ENCODE data around the gene PVALB.
A peak's percentile ranks its signal among the peaks of the same experiment; 100 is the strongest.

PVALB gene, protein sequence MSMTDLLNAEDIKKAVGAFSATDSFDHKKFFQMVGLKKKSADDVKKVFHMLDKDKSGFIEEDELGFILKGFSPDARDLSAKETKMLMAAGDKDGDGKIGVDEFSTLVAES

DNA sequence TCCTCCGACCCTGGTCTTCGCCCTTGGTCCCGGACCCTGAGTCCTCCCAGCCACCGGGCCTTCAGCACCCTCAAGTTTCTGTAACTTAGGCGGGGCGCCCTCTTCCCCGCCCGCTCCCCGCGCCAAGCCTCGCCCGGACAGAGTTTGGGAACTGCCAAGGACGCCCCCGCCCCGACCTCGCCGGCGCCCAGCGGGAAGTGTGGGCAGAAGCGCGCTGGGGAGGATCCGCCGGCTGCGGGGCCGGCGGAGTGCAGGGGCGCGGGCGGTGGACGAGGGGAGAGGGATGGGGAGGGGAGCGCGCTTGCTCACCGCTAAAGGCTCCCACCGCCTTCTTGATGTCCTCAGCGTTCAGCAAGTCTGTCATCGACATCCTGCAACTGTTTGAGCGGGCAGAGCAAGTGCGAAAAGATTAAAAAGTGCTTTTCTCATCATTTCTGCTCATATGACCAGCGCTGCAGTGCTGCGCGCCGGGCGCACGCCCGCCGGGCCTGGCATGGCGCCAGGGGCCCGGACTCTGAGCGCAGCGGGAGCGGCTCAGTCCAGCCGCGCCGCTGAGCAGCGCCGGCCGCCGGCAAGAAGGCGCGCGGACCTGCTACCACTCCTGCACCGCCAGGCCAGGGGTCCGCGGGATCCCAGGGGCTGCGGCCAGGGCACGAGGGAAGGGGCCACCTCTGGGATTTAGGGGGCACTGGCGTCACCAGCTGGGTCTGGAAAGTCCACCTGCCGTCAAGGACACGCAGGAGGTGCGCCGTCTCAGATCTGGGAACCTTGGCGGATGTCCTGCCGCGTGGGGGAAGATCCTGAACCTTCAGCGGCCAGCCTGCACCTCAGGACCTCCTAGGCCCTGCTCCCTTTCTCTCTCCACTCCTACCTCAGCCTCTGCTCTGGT, at the start of gene PVALB:
Gene PVALB (minus strand): TSS at position 400 of the 889 bp plus-strand sequence. CDS start 30 bp downstream, at position 370.
- DNase-seq: peak; percentile 50

DNA sequence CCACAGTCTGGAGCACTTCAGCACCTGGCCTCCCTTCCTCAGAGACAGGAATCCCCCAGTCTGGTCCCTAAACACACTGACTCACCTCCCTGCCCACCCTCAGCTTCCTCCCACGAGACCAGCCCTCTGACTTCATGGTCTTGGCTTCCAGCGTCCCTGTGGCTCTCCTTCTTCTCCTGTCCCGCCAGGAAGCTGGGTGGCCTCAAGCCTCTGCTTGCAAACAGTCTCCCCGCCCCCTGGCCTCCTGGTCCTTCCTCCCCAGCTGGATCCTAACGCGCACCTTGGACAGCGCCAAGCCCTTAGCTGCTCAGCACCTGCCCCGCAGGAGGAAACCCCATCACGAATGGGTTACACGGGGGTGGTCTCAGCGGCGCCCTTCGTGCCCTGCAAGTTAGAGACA, 48.5 kb upstream of the PVALB start:
- DNase-seq: no peak

DNA sequence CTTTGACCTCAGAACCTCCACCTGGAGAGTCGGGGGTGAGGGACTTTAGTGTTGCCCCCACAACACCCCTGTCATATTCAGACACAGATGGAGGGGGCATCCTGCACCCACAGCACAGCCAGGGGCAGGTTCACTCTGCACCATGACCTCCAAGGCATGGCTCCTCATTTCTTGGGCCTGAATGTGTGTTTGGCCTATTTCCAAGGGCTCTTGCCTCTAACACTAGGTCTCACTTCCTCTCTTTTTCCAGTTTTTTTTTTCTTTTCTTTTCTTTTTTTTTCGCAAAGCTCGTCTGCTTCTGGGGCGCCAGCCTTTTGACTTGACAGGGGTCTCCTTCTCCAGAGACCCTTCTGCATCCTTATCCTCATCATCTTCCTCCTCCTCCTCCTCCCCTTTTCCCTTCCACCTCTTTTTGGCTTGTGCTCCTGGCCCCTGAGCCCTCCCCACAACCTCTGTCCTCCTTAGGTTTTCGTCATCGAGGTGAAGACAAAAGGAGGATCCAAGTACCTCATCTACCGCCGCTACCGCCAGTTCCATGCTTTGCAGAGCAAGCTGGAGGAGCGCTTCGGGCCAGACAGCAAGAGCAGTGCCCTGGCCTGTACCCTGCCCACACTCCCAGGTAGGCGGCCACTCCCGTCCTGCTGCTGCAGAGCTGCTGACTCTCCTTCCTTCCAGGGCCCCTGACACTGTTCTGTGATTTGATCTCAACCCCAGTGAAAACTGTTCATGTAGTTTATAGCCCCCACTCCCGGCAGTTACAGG, 47.8 kb upstream of the PVALB start:
- DNase-seq: no peak

DNA sequence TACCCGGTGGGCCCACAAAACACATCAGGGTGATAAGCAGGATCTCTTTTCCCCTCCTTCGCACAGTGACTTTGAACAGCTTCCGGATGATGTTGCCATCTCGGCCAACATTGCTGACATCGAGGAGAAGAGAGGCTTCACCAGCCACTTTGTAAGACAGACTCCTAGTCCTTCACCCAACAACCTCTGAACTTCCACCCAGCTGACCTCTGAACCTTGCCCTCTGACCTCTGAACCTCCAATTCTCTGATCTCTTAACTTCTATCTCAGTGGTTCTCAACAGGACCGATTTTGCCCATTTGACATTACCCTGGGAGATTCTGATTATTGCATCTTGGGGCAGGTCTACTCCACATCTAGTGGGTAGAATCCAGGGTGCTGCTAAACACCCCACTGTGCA, 47.1 kb upstream of the PVALB start:
- no peak for DNase-seq

DNA sequence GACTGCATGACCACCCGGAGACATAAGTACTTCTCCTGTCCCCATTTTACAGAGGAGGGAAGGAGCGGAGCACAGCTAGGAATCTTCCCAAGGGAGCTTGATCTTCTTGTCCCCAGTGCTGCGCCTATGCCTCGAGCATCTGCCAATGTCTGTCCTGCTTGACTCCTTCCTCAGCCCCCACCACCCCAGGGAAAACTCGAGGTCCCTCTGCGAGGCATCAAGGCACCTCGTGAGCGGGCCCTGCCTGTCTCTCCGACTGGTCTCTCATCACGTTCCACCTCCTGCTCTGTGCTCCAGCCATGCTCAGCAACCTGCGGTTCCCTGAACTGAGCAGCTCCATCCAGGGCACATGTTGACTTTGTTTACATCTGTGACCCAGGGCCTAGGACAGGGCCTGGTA, 46.4 kb upstream of the PVALB start:
- DNase-seq: no peak

DNA sequence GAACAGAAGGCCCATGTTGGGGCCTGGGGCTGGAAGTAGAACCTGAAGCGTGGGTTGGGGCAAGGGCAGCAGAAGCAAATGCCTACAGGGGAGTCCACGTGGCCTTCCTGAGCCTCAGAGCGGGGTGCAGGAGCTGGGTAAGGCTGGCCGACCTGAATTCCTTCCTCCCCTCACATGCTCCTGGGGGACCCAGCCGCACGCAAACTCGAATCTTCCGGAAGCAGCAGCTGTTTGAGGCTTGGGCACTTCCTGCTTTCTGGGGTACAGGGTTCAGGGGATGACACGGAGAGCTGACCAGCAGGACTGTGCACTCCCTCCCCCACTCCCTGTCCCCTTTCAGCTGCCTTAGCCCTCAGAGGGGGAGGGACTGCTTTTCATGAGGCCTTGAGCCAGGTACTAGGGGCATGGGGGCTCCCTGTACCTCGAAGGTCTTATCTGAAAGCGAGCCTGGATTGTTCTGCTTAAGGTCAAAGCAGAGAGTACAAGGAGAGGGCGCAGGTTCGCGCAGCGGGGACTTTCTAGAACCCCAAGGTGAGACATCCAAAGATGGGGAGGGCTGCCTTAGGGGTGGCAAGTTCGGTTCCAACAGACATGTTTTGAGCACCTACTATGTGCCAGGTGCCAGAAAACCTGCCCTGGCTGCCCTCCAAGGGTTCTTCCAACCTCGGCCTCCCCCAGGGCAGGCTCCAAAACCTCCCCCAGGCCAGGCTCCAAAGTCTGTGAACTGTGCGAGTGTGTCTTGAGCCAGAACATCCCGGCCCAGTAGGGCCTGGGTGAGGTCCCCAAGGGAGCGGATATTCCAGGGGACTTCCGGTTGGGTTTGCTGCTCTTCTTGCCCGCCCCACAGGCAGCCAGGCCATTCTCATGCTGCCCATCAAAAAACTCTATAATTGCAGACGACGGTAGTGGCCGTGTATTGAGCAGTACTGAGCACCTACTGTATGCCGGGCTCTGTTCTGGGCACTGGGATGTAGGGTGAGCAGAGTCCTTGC, 45.7 kb upstream of the PVALB start:
- DNase-seq: peak; percentile 51

DNA sequence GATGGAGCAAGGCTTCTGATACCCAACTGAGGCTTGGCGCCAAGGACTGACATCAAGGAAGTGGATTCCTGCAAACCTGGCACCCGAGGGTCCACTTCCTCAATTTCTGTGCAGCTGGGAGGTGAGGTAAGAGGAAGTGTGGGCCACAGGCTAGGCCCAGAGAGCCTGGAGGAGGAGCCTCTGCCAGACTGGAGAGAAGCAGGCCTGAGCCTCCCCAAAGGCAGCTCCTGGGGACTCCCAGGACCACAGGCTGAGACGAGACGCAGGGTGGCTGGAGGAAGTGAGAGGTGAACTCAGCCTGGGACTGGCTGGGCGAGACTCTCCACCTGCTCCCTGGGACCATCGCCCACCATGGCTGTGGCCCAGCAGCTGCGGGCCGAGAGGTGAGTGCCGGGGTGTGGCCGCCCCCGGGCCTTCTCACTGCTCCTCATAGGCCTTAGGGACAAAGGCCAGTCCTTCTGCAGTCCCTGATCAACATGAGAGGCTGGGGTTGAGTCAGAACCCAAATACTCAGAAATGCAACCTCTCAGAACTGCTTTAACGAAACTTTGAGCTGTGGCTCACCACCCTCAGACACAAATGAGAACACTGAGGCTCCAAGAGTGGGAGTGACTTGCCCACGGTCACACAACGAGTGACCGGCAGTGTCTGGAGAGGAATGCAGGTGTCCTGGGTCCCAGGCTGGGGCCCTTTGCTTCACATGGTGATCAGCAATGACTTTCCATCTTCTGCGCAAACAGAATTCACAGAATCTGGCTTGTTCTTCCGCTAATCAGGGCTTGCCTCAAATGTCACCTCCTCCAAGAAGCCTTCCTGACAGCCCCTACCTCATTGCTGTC, 44.2 kb upstream of the PVALB start, which contains the start of gene NCF4:
Gene NCF4 (plus strand): TSS at position 186 of the 839 bp plus-strand sequence. CDS start 166 bp downstream, at position 352.
- DNase-seq: peak; percentile 78

DNA sequence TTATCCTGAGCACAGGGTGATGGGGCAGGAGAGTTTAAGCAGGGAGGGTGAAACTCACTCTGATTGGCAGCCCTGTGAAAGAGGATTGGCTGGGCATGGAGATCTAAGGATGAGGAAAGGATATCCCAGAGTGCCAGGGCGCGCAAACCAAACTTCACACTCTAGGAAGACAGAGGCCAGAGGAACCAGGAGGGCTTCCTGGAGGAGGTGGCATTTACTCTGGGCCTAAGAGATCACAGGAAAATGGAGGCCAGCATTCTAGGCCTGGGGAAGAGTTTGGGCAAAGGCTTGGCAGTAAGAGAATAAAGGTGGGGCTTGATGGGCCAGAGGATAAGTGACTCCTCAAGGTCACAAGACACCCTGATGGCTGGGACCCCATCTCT, 43.6 kb upstream of the PVALB start:
- no peak for DNase-seq

DNA sequence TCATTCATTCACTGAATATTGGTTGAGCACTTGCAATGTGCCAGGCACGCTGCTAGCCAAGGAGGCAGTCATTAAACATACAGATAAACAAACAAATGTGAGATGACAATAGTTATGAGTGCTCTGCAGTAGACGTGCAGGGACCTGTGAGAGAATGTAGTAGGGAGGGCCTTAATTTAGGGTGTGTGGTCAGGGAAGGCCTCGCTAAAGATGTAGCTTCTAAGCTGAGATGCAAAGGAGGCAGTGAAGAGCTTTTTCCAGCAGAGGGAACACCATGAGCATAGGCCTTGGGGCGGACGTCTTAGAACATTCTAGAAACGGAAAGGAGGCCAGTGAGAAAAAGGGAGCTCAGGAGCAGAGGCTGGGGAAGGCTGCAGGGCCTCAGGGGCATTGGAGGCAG, 43.2 kb upstream of the PVALB start:
- DNase-seq: no peak

DNA sequence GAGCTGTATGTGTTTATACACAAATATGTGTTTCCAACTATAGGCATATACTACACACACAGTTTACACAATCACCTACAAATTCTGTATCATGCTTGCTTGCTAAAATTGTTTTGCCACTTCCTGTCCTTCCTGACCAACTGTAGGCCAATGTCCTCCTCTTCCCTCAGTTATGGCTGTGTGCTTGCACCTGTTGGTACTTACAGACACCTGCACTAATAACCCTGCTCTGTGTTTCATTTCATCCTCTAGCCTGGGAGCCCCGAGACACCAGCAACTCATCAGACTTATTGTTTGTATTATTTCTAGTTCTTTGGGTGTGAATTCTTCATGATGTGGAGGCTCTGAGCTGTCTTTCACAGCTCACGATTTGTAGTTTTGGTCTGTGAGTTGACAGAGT, 42.1 kb upstream of the PVALB start:
- no peak for DNase-seq

DNA sequence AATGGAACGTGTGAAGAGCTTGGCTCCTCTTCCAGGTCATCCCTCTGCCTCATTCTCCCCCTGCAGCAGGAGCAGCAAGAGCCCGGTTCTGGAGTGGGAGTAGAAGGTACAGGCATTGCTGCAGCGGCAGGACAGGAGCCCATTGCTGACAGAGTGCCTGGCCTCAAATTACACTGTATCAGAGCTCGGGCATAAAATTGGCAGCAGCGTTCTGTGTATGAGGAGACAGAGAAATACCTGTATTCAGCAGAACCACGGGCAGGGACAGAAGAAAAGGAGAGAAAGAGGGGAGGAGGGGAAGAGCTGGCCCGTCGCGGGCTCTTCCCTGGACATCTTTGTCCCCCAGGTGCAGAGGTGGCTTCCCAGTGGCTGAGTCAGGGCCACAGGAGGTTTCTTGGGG, 41.3 kb upstream of the PVALB start:
- no peak for DNase-seq

DNA sequence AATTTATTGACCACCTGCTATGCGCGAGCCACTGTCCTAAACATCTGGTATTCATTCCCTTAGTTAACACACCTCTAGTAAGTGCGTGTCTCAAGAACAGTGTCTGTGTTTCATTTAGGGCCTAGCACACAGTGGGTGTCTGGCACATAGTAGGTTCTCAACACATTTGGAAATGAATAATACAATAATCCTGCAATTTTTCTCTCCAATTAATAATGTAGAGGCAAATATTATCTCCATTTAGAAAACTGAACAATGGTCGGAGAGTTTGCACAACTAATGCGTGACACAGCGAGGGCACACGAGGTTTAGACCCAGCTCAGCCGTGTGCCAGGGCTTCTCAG, 39.9 kb upstream of the PVALB start:
- no peak for DNase-seq

DNA sequence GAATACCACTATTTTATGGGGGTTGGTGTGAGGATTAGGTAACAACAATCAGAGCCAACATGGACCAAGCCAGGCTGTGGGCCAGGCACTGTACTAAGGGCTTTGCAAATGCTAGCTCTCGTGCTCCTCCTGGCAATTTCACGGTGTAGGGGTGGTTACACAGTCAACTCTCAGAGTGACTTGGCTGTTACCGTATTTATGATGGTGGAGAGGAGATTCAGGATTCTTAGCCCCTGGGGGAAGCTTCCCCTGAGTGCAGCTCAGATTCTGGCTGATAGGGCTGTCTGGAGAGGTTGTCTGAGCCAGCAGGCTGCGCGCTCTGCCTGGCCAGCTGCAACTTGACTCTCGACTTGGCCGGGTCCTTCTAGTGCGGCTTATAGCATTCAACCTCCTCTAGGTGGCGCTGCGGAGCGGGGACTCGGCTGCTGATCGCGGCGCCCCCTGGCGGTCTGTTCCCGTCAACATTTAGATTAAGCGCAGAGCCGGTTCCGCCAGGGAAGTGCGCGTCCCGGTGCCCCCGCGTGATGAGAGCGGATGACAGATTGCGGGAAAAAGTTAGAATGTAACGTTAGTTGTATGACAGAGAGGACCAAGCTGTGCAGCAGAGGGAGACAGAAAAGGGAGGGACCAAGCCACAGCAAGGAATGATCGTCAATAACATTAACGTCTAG, 39.4 kb upstream of the PVALB start:
- peak; percentile 95 for DNase-seq

DNA sequence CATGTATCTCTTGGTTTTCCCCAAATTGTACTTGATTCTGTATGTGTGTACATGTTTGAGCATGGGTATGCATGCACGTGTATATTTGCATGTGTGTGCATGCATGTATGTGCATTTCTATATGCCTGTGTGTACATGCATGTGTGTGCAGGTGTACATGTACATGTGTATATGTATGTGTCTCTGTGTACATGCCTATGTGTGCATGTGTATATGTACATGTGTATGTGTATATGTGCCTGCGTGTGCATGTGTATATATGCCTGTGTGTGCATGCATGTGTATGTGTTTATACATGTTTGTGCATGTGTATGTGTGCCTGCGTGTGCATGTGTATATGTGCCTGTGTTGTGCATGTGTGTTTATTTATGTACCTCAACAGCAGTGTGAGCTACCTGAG, 38.6 kb upstream of the PVALB start:
- no peak for DNase-seq

DNA sequence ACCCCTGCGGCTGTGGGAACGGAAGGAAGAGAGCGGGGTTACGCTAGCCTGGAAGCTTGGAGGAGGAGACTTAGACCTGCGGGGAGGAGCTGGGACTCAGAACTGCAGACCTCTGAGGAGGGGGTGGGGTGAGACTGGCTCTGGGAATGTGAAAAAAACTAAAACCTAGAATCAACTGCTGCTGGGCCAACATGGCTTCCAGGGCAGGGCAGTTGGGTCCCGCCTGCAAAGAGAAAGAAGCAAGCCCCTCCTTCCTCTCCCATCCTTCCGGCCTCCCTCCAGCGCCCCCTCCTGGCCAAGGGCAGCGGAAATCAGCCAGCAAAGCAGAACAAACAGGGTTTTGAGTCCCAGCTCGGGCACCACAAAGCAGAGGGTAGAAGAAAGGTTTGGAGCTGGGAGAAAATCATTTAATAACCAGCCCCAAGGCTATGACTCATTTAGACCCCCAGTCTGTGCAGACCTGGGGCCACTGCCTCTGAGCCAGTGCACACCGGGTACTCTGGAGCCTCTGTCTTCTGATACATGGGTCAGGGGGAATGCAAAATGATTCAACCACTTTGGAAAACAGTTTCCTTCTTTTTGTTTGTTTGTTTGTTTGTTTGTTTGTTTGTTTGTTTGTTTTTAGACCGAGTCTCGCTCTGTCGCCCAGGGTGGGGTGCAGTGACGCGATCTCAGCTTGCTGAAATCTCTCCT, 36.7 kb upstream of the PVALB start:
- peak; percentile 80 for DNase-seq

DNA sequence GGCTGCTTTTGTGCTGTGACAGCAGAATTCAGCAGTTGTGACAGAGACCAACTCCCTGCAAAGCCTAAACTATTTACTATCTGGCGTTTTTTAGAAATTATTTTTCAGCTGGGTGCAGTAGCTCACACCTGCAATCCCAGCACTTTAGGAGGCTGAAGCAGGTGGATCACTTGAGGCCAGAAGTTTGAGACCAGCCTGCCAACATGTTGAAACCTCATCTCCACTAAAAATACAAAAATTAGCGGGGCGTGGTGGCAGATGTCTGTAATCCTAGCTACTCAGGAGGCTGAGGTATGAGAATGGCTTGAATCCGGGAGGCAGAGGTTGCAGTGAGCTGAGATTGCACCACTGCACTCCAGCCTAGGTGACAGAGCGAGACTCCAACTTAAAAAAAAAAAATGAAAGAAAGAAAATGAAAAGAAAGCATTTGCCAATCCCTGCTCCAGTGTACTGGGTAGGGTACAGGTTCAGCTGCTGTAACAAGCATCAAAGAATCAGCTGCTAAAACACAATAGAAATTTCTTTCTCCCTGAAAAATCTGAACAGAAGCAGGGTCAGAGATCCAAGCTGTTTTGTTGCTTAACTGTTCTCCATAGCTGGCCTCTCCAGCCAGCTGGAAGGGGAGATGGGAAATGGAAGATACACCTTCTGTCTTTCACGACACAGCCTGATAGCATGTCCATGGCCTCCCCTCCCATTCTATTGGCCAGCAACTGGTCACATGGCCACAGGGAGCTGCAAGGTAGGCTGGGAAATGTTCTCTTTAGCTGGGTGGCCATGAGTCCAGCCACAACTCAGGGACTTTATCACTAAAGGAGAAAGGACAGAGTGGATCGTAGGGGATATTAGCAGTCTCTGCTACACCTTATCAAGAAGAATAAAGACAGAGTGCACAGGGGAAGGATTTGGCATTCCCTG, 35.5 kb upstream of the PVALB start:
- no peak for DNase-seq

DNA sequence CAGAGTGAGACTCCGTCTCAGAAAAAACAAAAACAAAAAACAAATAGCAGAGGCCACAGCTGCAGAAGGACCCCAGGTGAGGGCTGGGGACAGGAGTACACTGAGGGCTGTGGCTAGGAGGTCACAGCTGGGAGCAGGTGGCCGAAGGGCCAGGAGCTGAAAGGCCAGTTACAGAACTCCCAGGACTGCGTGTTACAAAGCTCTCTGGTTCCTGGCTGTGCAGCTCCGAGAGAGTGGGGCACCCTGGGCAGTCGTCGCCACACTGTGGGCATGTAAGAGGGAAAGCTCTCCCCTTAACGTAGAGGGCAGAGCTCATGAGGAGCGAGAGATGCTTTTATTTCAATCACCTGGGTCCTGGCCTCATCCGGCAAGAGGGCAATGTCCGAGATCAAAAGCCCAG, 33.8 kb upstream of the PVALB start:
- no peak for DNase-seq

DNA sequence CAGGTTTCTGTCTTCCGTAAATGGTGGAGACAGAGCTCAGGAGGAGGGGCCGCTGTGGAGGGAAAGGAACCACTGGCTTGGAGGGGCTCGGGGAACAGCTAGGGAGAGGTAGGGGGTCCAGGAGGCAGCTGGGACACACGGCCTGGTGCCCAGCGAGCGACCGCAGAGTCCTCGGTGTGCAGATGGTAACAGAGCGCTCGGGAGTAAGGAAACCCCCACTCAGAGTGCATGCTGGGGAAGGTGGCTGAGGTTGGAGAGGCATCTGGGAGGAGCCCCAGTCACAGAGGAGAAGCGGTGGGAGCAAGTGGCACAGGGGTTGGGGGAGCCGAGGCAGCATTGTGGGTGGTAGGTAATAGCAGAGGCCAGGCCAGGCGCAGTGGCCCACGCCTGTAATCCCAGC, 33.2 kb upstream of the PVALB start:
- DNase-seq: no peak

DNA sequence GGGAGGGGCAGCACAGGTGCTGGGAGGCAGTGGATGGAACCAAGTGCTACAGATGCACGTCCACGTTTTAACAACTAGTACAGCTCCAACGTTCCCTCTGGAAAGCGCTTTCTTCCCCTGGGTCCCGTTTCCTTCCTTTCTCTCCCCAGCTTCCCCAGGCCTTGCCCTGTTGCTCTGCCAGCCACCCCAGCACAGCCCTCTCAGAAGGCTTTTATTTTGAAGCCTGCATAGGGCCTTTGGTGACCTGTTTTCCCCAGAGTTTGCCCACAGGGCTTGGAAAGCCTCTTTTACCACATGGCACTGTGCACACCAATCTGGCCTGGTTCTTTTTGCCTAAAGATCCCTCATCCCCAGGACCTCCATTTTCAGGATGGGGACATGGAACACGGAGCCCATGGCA, 30.1 kb upstream of the PVALB start:
- no peak for DNase-seq

All from femur (tissue), 1 donor.